H7 (cell line): ENCODE data around the gene POLR3GL. TPM values are rescaled to one million over a fixed set of nuclear protein-coding genes. Genes with fewer than 3 reads are reported as not detected.

Experiments
- DNase-seq: peaks from one replicate; pipeline ENCODE4 v3.0.0; 2012
- H3K27me3 ChIP-seq: 2 replicates; pipeline ENCODE4 v1.6.0; 2011; ENCODE audit warnings: mild to moderate bottlenecking, low read length; ENCODE audit not compliant: control insufficient read depth, insufficient read depth
- H3K36me3 ChIP-seq: replicated peaks from 2 replicates; pipeline ENCODE4 v1.5.1; 2011; ENCODE audit warnings: low read length; ENCODE audit not compliant: control insufficient read depth, insufficient read depth
- H3K4me3 ChIP-seq: 2 replicates; pipeline ENCODE4 v1.5.1; 2011; ENCODE audit warnings: low read depth, mild to moderate bottlenecking, control low read depth, low read length, moderate library complexity; ENCODE audit not compliant: insufficient read depth
- total RNA-seq: library from RNA; depleted of rRNA; stranded (reverse); fragments of >200 nt; shearing (Covaris generic); gene quantifications from 2 replicates; pipeline ENCODE4 v1.2.3, GENCODE V29; 2014

POLR3GL gene
- total RNA-seq, 1 experiment from 2014 or later, result 6.3 TPM

GRCh38 chr1:145997718-145998023, 33.2 kb downstream of the POLR3GL start:
- Histone ChIP-seq H3K27me3 (peaks cover 2% of the 10 kb centered on the region; the same call in 1 of the 2 replicates), H3K36me3 (peaks cover 20% of the 10 kb centered on the region), H3K4me3 (no peak overlapping the region)
- no peak for DNase-seq

- Histone ChIP-seq H3K4me3 (no peak overlapping the region), H3K27me3 (peaks cover 2% of the 10 kb centered on the region; the same call in 1 of the 2 replicates), H3K36me3 (peaks cover 4% of the 10 kb centered on the region)
- DNase-seq, result no peak
Observed at GRCh38 chr1:145999321-146000024, 35.0 kb downstream of the POLR3GL start.

GRCh38 chr1:146001709-146002108, 37.2 kb downstream of the POLR3GL start:
- no peak for DNase-seq
- no peaks in the 10 kb centered on the region; the same call in 1 of the 2 replicates for H3K27me3 ChIP-seq
- H3K36me3 ChIP-seq, result no peaks in the 10 kb centered on the region
- no peak overlapping the region for H3K4me3 ChIP-seq

DNA sequence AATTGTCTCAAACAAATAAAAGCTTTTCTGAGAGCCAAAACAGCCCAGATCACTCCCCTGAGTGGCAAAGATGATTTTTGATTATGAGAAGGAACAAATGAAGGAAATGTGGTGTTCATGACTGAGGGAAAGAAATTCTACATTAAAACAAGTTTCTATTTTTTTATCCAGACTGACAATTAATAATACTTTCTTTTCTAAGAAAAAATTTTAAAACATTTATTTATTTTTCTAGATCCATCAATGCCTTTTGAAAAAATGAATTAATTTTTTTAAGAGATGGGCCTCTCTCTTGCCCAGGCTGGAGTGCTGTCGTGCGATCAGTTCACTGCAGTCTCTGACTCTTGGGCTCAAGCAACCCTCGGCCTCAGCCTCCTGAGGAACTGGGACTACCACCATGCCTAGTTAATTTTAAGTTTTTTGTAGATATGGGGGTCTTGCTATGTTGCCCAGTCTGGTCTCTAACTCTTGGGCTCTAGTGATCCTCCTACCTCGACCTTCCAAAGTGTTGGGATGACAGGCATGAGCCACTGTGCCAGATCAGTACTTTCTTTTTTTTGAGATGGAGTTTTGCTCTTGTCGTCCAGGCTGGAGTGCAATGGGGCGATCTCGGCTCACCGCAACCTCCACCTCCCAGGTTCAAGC, 43.1 kb downstream of the POLR3GL start:
- no peak for DNase-seq
- H3K4me3 ChIP-seq, result no peak overlapping the region
- H3K36me3 ChIP-seq, result no peaks in the 10 kb centered on the region
- H3K27me3 ChIP-seq, result no peaks in the 10 kb centered on the region

GRCh38 chr1:146010126-146010738, 45.7 kb downstream of the POLR3GL start:
- no peak overlapping the region for H3K4me3 ChIP-seq
- no peaks in the 10 kb centered on the region for H3K36me3 ChIP-seq
- DNase-seq, result no peak
- H3K27me3 ChIP-seq, result no peaks in the 10 kb centered on the region

DNA sequence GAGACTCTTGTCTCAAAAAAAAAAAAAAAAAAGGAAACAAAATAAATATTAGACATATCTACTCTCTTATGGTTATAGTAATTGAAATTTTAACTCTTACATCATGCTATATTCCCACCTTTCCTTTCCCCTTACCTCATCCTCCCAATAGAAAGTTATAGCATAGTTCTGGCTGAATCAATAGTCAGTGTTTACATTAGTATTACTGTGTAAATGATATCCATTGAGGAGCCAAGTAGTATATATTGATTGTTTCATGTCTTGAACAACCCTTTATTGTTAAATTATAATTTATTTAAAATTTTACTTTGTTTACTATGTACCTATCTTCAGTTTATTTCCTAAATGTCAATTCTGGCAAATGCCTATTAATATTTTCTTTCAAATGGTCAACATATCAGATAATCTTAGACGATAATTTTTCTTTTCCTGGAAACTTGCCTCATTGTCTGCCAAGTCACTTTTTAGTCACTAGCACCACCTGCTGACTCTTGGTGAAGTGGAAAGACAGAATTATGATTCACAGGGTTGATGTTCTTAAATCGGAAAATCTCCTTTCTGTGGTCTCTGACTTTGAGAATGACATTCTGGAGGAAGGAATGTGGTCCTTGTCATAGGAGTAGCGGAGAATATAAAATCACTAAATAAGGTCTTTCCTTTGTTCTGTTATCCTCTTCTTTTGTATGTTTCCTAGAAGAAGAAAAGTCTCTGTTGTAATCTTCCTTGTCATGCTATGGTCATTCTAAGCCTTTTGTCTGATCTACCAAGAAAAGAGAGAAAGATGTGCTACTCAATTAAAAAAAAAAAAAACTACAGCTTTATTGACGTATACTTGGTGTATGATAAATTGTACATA, 48.4 kb downstream of the POLR3GL start:
- DNase-seq, result peak; percentile 59
- H3K4me3 ChIP-seq, result no peak overlapping the region
- H3K36me3 ChIP-seq, result no peaks in the 10 kb centered on the region
- H3K27me3 ChIP-seq, result peaks cover 10% of the 10 kb centered on the region; the same call in 1 of the 2 replicates

- H3K4me3 ChIP-seq, result no peak overlapping the region
- no peak for DNase-seq
- H3K36me3 ChIP-seq, result no peaks in the 10 kb centered on the region
- H3K27me3 ChIP-seq, result peaks cover 16% of the 10 kb centered on the region
Observed at GRCh38 chr1:146013559-146013922, 49.1 kb downstream of the POLR3GL start.

GRCh38 chr1:146016891-146017290, 52.4 kb downstream of the POLR3GL start:
- Histone ChIP-seq H3K4me3 (no peak overlapping the region), H3K27me3 (peaks cover 46% of the 10 kb centered on the region), H3K36me3 (no peaks in the 10 kb centered on the region)
- DNase-seq, result no peak

- Histone ChIP-seq H3K36me3 (no peaks in the 10 kb centered on the region), H3K4me3 (peak overlapping the region; percentile 43), H3K27me3 (peaks cover 50% of the 10 kb centered on the region)
- DNase-seq, result peak; percentile 91
Observed at GRCh38 chr1:146019231-146020057, 55.0 kb downstream of the POLR3GL start.

DNA sequence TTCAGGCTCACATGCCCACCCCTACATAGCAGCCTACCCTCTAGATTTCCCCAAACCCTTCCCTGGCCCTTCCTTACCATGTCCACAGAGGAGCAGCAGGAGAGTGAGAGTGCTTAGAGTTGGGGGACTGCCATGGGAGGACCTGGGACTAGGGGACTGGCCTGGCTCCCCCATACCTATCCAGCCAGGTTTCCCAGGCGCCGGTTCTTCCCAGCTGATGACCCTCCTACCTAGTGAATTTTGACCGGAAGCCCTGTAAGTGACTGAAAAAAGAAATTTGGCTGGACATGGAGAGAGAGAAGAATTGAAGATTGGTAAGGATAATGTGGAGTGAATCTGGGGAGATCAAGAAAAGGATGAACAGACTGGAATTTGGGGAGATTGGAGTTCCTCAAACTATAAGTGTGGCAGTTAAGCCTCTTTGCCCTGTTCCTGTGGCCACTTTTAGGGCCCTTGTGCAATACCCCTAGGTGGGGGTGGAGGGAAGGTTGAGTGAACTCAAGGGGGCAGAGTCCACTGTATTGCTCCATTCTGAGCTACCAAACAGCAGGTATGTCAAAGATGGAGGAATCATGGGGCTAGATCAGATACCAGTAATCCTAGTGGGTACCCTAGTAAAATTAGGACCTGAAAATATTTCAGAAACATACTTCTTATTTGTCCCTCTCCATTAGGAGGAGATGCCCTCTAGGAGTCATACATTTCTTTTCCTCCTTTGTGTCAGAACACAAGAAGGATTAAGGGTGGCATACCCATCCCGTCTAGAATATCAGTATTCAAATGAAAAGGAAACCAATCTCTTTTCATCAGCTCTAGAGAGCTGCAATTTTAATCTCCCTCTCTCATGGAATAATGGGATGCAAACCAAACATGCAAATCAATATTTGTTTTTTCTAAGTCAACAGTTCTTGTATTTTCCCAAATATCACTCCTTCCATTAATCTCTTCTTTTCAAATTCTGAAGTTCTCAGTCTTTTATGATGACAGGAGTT, 55.9 kb downstream of the POLR3GL start:
- H3K4me3 ChIP-seq, result no peak overlapping the region; the same call in 1 of the 2 replicates

DNA sequence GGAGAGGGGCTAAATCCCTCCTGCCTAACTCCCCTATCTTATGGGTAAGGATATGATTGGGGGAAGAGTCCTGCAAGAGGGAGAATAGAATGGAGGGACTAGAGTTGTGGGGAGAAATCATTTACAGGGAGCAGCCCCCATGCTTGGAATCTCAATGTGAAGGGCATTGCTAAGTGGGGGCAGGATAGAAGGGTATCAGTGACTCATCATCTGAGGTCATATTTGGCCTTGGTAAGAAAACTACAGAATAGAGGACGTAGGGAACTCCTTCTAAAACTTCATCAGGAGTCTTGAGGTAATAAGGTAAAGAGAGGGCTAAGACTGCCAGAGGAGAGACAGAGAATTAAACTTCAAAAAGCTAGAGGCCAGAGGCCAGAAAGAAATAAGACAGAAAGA, 56.6 kb downstream of the POLR3GL start:
- DNase-seq, result no peak
- Histone ChIP-seq H3K4me3 (no peak overlapping the region), H3K27me3 (peaks cover 50% of the 10 kb centered on the region), H3K36me3 (no peaks in the 10 kb centered on the region)

More for the DNA sequence above, 55.9 kb downstream of the POLR3GL start:
- peaks cover 50% of the 10 kb centered on the region for H3K27me3 ChIP-seq
- no peak for DNase-seq
- H3K36me3 ChIP-seq, result no peaks in the 10 kb centered on the region

- DNase-seq, result no peak
- Histone ChIP-seq H3K27me3 (peaks cover 50% of the 10 kb centered on the region), H3K4me3 (no peak within 1 kb of the TSS), H3K36me3 (no peaks in the 10 kb centered on the region)
Observed at GRCh38 chr1:146021622-146022402, 57.3 kb downstream of the POLR3GL start, which contains the start of gene HJV. HJV (minus strand) TSS chr1:146021735; CDS start chr1:146020231, 1,504 bp downstream.
